Measurements from ENCODE around the gene LARP4.
A peak's percentile ranks its signal among the peaks of the same experiment; 100 is the strongest.
"Not testable (repeated sequence)": the region's sequence is repeated elsewhere in the genome, so short reads cannot be mapped to it uniquely, and the experiment has no call there.

LARP4 gene

GRCh38 chr12:50442178-50442908 is 41.7 kb downstream of the LARP4 start:
- Histone ChIP-seq H3K9me3 (ENCODE audit: low read depth, low read length) (no peaks in the 10 kb centered on the region), H3K27ac (peak overlapping the region; percentile 60), H3K4me3 (no peak overlapping the region), H3K36me3 (ENCODE audit: insufficient read depth, low read length) (peaks cover 85% of the 10 kb centered on the region), H3K9ac (ENCODE audit: insufficient read length) (no peak overlapping the region)
- no peak for TF ChIP-seq POLR2AphosphoS5 (IDR thresholded peaks at IDR 0.05; ENCODE audit: borderline replicate concordance, low read depth, low read length)
- TF ChIP-seq FOXP2 (optimal IDR thresholded peaks at IDR 0.05; ENCODE audit: control extremely low read depth, extremely low read length, insufficient read depth): no peak
- no peak for TF ChIP-seq EZH2 (IDR thresholded peaks at IDR 0.05)
- no peak for DNase-seq (ENCODE audit: low read depth, low spot score)

- H3K4me3 ChIP-seq: not testable (repeated sequence)
- peaks cover 46% of the 10 kb centered on the region for H3K36me3 ChIP-seq (ENCODE audit: insufficient read depth, low read length)
Observed at GRCh38 chr12:50449671-50450070, 49.0 kb downstream of the LARP4 start.

GRCh38 chr12:50452795-50453194 is 52.1 kb downstream of the LARP4 start:
- Histone ChIP-seq H3K27ac (peak overlapping the region; percentile 70), H3K4me3 (no peak overlapping the region), H3K9me3 (ENCODE audit: low read depth, low read length) (no peaks in the 10 kb centered on the region), H3K36me3 (ENCODE audit: insufficient read depth, low read length) (peaks cover 47% of the 10 kb centered on the region), H3K9ac (ENCODE audit: insufficient read length) (no peak overlapping the region)
- no peak for TF ChIP-seq EZH2 (IDR thresholded peaks at IDR 0.05)
- TF ChIP-seq POLR2AphosphoS5 (IDR thresholded peaks at IDR 0.05; ENCODE audit: borderline replicate concordance, low read depth, low read length): no peak
- TF ChIP-seq FOXP2 (optimal IDR thresholded peaks at IDR 0.05; ENCODE audit: control extremely low read depth, extremely low read length, insufficient read depth): no peak
- no peak for DNase-seq (ENCODE audit: low read depth, low spot score)

More at GRCh38 chr12:50449671-50450070, 49.0 kb downstream of the LARP4 start:
- H3K27ac ChIP-seq; DNase-seq (ENCODE audit: low read depth, low spot score); H3K9ac ChIP-seq (ENCODE audit: insufficient read length); H3K9me3 ChIP-seq (ENCODE audit: low read depth, low read length): not testable (repeated sequence)

- H3K9me3 ChIP-seq (ENCODE audit: low read depth, low read length): no peaks in the 10 kb centered on the region
- peaks cover 40% of the 10 kb centered on the region for H3K36me3 ChIP-seq (ENCODE audit: insufficient read depth, low read length)
- peak overlapping the region; percentile 7 for H3K9ac ChIP-seq (ENCODE audit: insufficient read length)
- H3K27ac ChIP-seq: peak overlapping the region; percentile 87
- TF ChIP-seq POLR2AphosphoS5 (IDR thresholded peaks at IDR 0.05; ENCODE audit: borderline replicate concordance, low read depth, low read length): no peak
- TF ChIP-seq EZH2 (IDR thresholded peaks at IDR 0.05): no peak
- TF ChIP-seq FOXP2 (optimal IDR thresholded peaks at IDR 0.05; ENCODE audit: control extremely low read depth, extremely low read length, insufficient read depth): no peak
- peak overlapping the region; percentile 42; the same call in 1 of the 2 replicates for H3K4me3 ChIP-seq
- peak; percentile 81 for DNase-seq (ENCODE audit: low read depth, low spot score)
Observed at GRCh38 chr12:50453872-50454271, 53.2 kb downstream of the LARP4 start.

DNA sequence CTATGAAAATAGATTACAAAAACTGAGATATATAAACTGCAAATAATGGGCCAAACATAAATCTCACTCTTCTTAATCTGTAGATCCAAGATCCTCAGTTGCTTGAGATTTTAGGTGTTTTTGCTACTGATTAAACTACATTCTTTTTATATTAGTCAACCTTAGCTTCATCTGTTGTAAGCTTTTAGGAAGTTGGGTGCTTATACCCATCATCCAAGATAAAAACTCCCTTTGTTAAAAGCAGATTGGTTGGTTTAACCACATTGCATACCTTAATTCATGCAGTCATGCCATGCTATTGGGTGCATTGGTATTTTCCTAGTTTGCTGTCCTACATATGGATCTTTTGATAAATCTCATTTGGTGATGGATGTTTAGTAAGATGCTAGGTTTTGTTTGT is 57.9 kb downstream of the LARP4 start:
- H3K36me3 ChIP-seq (ENCODE audit: insufficient read depth, low read length): peaks cover 63% of the 10 kb centered on the region
- H3K27ac ChIP-seq: no peak overlapping the region
- TF ChIP-seq EZH2 (IDR thresholded peaks at IDR 0.05) (no peak), FOXP2 (optimal IDR thresholded peaks at IDR 0.05; ENCODE audit: control extremely low read depth, extremely low read length, insufficient read depth) (no peak), POLR2AphosphoS5 (IDR thresholded peaks at IDR 0.05; ENCODE audit: borderline replicate concordance, low read depth, low read length) (no peak)
- H3K9me3 ChIP-seq (ENCODE audit: low read depth, low read length): no peaks in the 10 kb centered on the region
- H3K9ac ChIP-seq (ENCODE audit: insufficient read length): no peak overlapping the region
- H3K4me3 ChIP-seq: no peak overlapping the region
- DNase-seq (ENCODE audit: low read depth, low spot score): no peak

GRCh38 chr12:50467439-50467838 is 66.8 kb downstream of the LARP4 start:
- no peak overlapping the region for H3K27ac ChIP-seq

GRCh38 chr12:50477241-50477832 is 76.7 kb downstream of the LARP4 start:
- H3K36me3 ChIP-seq (ENCODE audit: insufficient read depth, low read length): peaks cover 56% of the 10 kb centered on the region
- TF ChIP-seq EZH2 (IDR thresholded peaks at IDR 0.05): no peak
- TF ChIP-seq POLR2AphosphoS5 (IDR thresholded peaks at IDR 0.05; ENCODE audit: borderline replicate concordance, low read depth, low read length): no peak
- no peak for TF ChIP-seq FOXP2 (optimal IDR thresholded peaks at IDR 0.05; ENCODE audit: control extremely low read depth, extremely low read length, insufficient read depth)
- H3K9ac ChIP-seq (ENCODE audit: insufficient read length): no peak overlapping the region
- no peak for DNase-seq (ENCODE audit: low read depth, low spot score)
- no peak overlapping the region for H3K27ac ChIP-seq
- H3K4me3 ChIP-seq: no peak overlapping the region
- no peaks in the 10 kb centered on the region for H3K9me3 ChIP-seq (ENCODE audit: low read depth, low read length)

More at GRCh38 chr12:50467439-50467838, 66.8 kb downstream of the LARP4 start:
- TF ChIP-seq POLR2AphosphoS5 (IDR thresholded peaks at IDR 0.05; ENCODE audit: borderline replicate concordance, low read depth, low read length) (no peak), EZH2 (IDR thresholded peaks at IDR 0.05) (no peak), FOXP2 (optimal IDR thresholded peaks at IDR 0.05; ENCODE audit: control extremely low read depth, extremely low read length, insufficient read depth) (no peak)
- H3K9me3 ChIP-seq (ENCODE audit: low read depth, low read length): no peaks in the 10 kb centered on the region
- H3K4me3 ChIP-seq: no peak overlapping the region
- H3K9ac ChIP-seq (ENCODE audit: insufficient read length): no peak overlapping the region
- peaks cover 81% of the 10 kb centered on the region for H3K36me3 ChIP-seq (ENCODE audit: insufficient read depth, low read length)
- DNase-seq (ENCODE audit: low read depth, low spot score): no peak

- TF ChIP-seq EZH2 (IDR thresholded peaks at IDR 0.05) (no peak), FOXP2 (optimal IDR thresholded peaks at IDR 0.05; ENCODE audit: control extremely low read depth, extremely low read length, insufficient read depth) (no peak), POLR2AphosphoS5 (IDR thresholded peaks at IDR 0.05; ENCODE audit: borderline replicate concordance, low read depth, low read length) (no peak)
- Histone ChIP-seq H3K36me3 (ENCODE audit: insufficient read depth, low read length) (peaks cover 10% of the 10 kb centered on the region), H3K9me3 (ENCODE audit: low read depth, low read length) (no peaks in the 10 kb centered on the region), H3K9ac (ENCODE audit: insufficient read length) (no peak overlapping the region), H3K27ac (no peak overlapping the region), H3K4me3 (no peak overlapping the region)
- DNase-seq (ENCODE audit: low read depth, low spot score): no peak
Observed at GRCh38 chr12:50482571-50482970, 81.9 kb downstream of the LARP4 start.
